ENCODE measurements around the gene RTN4.
"Not testable (repeated sequence)": the region's sequence is repeated elsewhere in the genome, so short reads cannot be mapped to it uniquely, and the experiment has no call there.

RTN4 gene

DNA sequence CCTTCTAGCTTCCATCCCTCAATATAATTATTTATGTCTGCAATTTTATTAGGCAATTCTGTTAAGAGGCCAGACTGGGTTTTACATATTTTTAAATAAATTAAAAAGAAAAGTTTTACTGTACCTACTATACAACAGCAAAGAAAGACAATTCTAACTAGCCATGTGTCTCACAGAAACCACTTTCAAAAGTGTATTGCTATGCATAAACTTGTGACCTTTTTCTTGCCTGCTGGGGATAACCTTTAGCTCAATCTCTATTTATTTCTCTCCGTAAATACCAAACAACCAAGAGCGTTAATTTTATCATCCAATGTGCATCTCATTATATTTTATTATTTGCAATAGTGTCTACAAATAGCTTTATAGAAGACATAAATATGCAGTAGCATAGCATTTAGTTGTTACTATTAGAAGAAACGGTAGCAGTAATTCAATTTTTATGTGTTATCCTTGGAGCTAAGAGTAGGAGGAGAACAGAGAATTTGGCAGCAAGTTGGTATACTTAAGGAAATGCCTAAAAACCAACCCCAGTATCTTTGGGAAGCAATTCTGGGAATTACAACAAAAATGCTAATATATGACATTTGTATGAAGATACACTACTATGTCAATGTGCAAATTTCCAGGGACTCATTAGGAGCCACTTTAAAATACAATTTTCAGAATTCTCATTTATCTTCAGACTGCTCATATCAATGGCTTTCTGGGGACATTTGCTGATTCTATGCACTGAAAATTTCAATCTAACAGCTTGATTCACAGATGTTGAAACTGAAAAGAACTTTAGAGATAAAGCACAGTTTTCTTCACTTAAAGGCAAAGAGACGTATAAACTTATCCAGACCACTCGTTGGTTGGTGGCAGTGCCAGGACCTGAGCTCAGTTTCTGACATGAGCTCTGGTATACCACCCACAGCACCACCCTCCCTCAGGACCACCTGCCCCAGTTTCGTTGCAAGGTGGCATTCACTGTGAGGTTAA, 23.0 kb upstream of the RTN4 start:
- no peak for DNase-seq

GRCh38 chr2:55063713-55064323, 13.6 kb upstream of the RTN4 start:
- no peak for DNase-seq

DNA sequence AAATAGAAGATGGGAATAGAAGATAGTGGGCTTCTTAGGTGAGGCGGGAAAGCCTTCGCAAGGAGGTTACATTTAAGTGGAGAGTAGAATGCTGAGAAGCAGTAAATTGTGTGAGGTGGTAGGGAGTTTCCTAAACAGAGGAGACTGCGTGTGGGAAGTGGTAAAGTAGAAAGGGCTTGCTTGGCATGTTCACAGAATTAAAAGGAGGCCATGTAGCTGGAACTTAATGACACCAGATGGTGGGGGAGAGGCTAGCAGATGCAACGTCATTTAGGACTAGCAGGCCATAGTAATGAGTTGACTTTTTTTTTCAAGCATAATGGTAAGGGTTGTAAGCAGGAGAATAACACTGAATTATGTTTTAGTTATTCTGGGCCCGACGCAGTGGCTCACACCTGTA, 13.0 kb upstream of the RTN4 start:
- no peak for DNase-seq

DNA sequence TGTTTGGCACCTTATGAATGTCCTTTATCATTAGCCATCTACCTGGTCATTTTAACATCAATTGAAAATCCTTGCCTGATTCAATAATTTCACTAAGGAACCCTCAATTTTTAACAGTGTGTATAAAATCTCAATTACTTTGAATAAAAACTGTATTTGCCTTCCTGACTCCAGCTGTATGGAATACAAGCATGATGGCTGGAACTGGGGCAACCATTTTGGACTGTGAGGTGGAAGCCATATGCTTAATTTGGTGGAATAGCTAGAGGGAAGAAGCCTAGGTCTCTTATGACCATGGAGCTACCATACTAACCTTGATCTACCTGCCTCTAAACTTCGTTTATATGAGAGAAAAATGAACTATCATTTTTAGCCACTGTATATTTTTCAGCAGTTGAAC, 12.5 kb upstream of the RTN4 start:
- DNase-seq: no peak

DNA sequence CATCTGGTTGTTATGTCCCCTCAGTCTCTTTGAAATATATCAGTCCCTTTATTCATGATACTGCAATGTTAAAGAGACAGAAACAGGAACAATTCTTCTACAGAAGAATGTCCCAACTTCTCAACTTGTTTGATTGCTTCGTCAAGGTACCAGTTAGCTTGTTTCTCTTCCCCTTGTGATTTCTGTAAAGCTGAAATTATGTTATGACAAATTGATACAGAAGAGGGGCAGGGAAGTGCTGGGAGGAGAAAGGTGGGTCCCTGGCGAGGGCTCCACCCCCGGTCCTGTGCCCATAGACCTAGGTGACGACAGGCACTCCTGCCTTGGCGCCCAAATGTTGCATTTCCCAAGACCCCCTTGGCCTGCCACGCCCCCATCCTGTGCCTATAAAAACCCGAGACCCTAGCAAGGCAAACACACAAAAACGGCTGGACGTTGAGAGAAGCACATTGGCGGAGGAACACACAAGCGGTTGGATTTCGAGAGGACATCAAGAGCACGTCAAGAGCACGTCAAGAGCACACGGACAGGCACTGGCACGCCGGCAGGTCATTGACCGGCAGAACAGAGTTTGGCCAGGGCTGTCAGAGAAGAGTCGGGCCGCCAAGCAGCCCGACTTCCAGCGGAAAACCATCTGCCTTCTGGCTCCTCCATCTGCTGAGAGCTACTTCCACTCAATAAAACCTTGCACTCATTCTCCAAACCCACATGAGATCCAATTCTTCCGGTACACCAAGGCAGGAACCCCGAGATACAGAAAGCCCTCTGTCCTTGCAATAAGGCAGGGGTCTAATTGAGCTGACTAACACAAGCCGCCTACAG, 11.5 kb upstream of the RTN4 start:
- no peak for DNase-seq

- DNase-seq: no peak
These were observed 9.5 kb upstream of the RTN4 start for GRCh38 chr2:55059793-55060192.

DNA sequence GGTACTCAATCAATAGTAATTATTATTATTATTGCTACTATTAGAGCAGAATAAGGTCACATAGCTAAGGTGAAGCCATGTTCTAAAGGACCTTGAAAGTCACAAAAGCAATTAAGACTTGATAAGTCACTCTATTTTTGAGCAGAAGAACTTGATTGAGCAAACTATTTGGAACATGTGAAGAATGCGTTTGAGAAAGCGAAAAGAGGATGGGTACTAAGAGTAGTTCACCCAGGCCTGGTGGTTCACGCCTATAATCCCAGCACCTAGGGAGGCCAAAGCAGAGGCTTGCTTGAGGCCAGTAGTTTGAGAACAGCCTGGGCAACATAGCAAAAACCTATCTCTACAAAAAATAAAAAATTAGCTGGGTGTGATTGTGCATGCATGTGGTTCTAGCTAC, 7.2 kb upstream of the RTN4 start:
- no peak for DNase-seq

DNA sequence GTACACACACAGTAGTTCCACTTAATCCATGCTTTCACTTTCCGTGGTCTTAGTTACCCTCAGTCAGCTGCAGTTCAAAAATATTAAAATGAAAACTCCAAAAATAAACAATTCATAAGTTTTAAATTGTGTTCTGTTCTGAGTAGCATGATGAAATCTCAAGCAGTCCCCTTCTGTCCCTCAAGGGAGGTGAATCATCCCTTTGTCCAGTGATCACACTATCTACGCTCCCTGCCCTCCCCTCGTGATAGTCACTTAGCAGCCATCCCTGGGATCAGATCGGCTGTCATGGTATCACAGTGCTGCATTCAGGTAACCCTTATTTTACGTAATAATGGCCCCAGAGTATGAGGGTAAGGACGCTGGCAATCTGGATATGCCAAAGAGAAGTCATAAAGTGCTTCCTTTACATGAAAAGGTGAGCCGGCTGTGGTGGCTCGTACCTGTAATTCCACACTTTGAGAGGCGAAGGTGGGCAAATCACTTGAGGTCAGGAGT, 5.8 kb upstream of the RTN4 start:
- DNase-seq: no peak

- DNase-seq: no peak
These were observed 4.0 kb upstream of the RTN4 start for GRCh38 chr2:55054106-55054875.

DNA sequence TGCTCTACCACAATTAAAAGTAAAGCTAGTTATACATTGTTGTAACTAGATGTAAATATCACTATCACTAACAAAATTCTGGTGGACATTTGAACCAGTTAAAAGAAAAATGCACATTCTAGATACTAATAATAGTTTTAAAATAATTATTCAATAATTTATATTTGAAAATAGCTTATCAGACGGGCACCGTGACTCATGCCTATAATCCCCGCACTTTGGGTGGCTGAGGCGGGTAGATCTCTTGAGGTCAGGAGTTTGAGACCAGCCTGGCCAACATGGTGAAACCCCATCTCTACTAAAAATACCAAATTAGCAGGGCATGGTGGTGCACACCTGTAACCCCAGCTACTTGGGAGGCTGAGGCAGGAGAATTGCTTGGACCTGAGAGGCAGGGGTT, 3.0 kb upstream of the RTN4 start:
- not testable (repeated sequence) for DNase-seq

DNA sequence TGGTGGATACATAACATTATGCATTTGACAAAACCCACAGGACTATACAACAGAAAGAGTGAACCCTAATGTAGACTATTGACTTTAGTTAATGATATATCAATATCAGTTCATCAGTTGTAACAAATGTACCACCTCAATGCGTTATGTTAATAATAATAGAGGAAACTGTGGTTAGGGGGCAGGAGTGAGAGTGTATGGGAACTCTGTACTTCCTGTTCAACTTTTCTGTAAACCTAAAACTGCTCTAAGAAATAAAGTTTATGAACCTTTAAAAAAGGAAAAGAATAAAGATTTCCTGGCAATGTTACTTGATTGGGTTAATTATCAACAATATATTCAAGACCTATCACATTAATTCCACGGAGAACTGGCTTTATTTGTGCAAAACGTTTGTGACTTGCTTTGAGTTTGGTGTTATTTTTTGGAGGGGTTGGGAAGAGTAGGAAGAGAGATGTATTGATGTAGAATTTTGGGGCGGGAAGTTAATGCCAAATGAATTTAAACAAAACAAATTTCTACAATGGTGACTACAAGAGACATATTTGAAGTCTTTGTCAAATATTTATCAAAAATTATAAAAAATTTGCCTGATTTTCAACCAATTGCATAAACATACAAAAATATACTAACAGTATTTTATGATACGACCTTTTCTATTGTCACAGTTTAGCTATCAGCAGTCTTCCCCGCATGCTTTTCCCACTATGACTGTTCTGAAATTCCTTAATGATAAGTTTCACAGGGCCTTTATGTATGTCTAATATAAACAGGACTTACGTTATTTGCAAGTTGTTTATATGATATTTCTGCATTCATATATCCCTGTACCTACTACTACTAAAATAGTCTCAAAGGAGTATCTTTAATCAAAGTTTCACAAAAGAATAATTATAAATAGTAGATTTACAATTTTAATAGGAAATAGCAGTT, 2.1 kb upstream of the RTN4 start:
- no peak for DNase-seq

- DNase-seq: peak; percentile 22
These were observed 995 bp upstream of the RTN4 start for GRCh38 chr2:55051026-55051866.

- DNase-seq: no peak
These were observed 491 bp downstream of the RTN4 start for GRCh38 chr2:55049821-55050099.

DNA sequence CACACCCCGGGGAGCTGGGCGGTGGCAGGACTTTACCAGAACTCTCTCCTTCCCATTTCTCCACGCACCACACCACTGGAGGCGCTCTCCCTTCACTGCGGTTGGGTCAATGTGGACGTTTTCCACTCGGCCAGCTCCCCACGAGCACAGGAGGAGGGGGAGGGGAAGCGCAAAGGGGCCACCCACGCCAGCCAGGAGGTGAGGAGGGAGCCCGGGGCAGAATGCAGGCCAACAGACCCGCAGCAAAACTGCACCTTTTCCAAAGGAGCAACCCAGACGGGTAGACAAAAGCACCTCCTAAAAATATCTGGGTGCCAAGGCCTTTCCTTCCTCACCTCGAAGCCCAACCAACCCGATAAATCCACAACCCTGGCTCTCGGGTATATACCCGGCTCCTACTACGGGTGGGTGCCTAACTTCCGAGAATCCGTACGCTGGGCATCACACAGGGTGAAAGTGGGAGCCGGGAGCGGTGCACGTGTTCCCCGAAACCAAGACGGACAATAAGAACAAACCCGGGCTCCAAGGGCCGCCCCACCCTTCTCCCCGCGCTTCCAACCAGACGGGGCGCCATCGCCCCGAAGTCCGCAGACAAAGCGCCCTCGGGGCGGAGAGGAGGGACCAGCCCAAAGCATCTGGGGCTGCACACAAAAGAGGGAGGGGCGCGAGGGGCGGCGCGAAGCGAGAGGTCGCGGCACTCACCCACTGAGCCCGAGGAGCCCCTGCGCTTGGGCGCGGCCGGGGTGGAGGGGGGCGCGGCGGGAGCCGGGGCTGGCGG, 1.0 kb downstream of the RTN4 start:
- peak; percentile 64 for DNase-seq

- no peak for DNase-seq
These were observed 1.7 kb downstream of the RTN4 start for GRCh38 chr2:55048508-55049042.

DNA sequence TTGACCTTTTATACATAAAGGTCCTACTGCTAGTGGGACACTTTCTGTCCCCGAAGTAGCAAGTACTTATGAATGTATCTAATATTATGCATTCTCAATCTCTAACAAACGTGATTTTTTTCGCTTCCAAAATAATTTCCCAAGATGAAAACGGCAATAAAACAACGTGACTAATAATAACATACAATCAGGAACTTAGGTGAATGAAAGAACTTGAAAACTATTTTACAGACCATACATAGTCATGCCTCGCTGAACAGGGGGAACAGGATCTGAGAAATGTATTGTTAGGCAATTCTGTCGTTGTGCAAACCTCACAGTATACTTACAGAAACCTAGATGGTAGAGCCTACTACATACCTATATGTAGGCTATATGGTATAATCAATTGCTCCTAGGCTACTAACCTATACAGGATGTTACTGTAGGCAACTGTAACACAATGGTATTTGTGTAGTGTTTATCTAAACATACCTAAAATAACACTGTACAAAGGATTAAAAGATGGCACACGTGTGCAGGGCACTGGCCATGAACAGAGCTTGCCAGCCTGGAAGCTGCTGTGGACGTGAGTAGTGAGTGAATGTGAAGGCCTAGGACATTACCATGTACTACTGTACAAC, 2.5 kb downstream of the RTN4 start:
- no peak for DNase-seq

GRCh38 chr2:55045780-55046179, 4.5 kb downstream of the RTN4 start:
- DNase-seq: no peak

- no peak for DNase-seq
These were observed 6.4 kb downstream of the RTN4 start for GRCh38 chr2:55043841-55044240.

- no peak for DNase-seq
These were observed 11.8 kb downstream of the RTN4 start for GRCh38 chr2:55038428-55038827.
